NCI-H1092 (cell line): ENCODE data around the gene ANKRD50.

Experiments used
- DNase-seq: peaks from one replicate; lab custom pipeline; 2025; lab: John Stamatoyannopoulos, UW

The ANKRD50 gene

GRCh38 chr4:124708517-124709300 is 3.8 kb downstream of the ANKRD50 start:
- DNase-seq: no peak

- no peak for DNase-seq
Observed at GRCh38 chr4:124705393-124705792, 7.1 kb downstream of the ANKRD50 start.

- DNase-seq: no peak
Observed at GRCh38 chr4:124703154-124703553, 9.4 kb downstream of the ANKRD50 start.

GRCh38 chr4:124697441-124697840 is 15.1 kb downstream of the ANKRD50 start:
- no peak for DNase-seq

GRCh38 chr4:124696182-124696581 is 16.4 kb downstream of the ANKRD50 start:
- no peak for DNase-seq

- DNase-seq: no peak
Observed at GRCh38 chr4:124694946-124695598, 17.5 kb downstream of the ANKRD50 start.

- DNase-seq: no peak
Observed at GRCh38 chr4:124694306-124694705, 18.2 kb downstream of the ANKRD50 start.

- DNase-seq: no peak
Observed at GRCh38 chr4:124691801-124692200, 20.7 kb downstream of the ANKRD50 start.

- DNase-seq: no peak
Observed at GRCh38 chr4:124686279-124686678, 26.3 kb downstream of the ANKRD50 start.

- DNase-seq: no peak
Observed at GRCh38 chr4:124685851-124686250, 26.7 kb downstream of the ANKRD50 start.

- DNase-seq: no peak
Observed at GRCh38 chr4:124684301-124684700, 28.2 kb downstream of the ANKRD50 start.

- DNase-seq: no peak
Observed at GRCh38 chr4:124682384-124682783, 30.1 kb downstream of the ANKRD50 start.

- no peak for DNase-seq
Observed at GRCh38 chr4:124666496-124666895, 46.0 kb downstream of the ANKRD50 start.

- no peak for DNase-seq
Observed at GRCh38 chr4:124658795-124659194, 53.7 kb downstream of the ANKRD50 start.

- DNase-seq: no peak
Observed at GRCh38 chr4:124650614-124651013, 61.9 kb downstream of the ANKRD50 start.

- DNase-seq: no peak
Observed at GRCh38 chr4:124647599-124647998, 64.9 kb downstream of the ANKRD50 start.

- DNase-seq: no peak
Observed at GRCh38 chr4:124644621-124645020, 67.9 kb downstream of the ANKRD50 start.

- DNase-seq: no peak
Observed at GRCh38 chr4:124642846-124643245, 69.7 kb downstream of the ANKRD50 start.

GRCh38 chr4:124641715-124642381 is 70.7 kb downstream of the ANKRD50 start:
- no peak for DNase-seq

- no peak for DNase-seq
Observed at GRCh38 chr4:124640022-124640730, 72.4 kb downstream of the ANKRD50 start.

GRCh38 chr4:124637321-124637720 is 75.2 kb downstream of the ANKRD50 start:
- no peak for DNase-seq

- no peak for DNase-seq
Observed at GRCh38 chr4:124636788-124637187, 75.7 kb downstream of the ANKRD50 start.
